NCI-H460 (cell line): ENCODE results near the gene TRAF3IP1. TPM values are rescaled to one million over a fixed set of nuclear protein-coding genes. Genes with fewer than 3 reads are reported as not detected.
"Not testable (repeated sequence)": the region's sequence is repeated elsewhere in the genome, so short reads cannot be mapped to it uniquely, and the experiment has no call there.

Experiments
- DNase-seq: peaks from one replicate; pipeline ENCODE4 v3.0.0-alpha.2; 2016; ENCODE audit warnings: low read depth; ENCODE audit errors: extremely low read depth
- total RNA-seq: library from RNA; depleted of rRNA; stranded (reverse); fragments of >200 nt; shearing (Covaris generic); gene quantifications from 2 replicates; pipeline ENCODE4 v1.2.3, GENCODE V29; 2014

TRAF3IP1 gene
- total RNA-seq, 1 experiment from 2014 or later = 8.9 TPM

GRCh38 chr2:238305965-238306671 is 14.2 kb upstream of the TRAF3IP1 start:
- DNase-seq = no peak

- DNase-seq = no peak
Measured at GRCh38 chr2:238306672-238306998, 13.7 kb upstream of the TRAF3IP1 start.

- DNase-seq = no peak
Measured at GRCh38 chr2:238308177-238308576, 12.1 kb upstream of the TRAF3IP1 start.

GRCh38 chr2:238310721-238311120 is 9.6 kb upstream of the TRAF3IP1 start:
- DNase-seq = not testable (repeated sequence)

GRCh38 chr2:238313289-238313990 is 6.9 kb upstream of the TRAF3IP1 start:
- DNase-seq = no peak

GRCh38 chr2:238313991-238314350 is 6.3 kb upstream of the TRAF3IP1 start:
- DNase-seq = no peak

- no peak for DNase-seq
Measured at GRCh38 chr2:238314576-238314975, 5.7 kb upstream of the TRAF3IP1 start.

GRCh38 chr2:238315031-238315595 is 5.2 kb upstream of the TRAF3IP1 start:
- DNase-seq = no peak

- no peak for DNase-seq
Measured at GRCh38 chr2:238320648-238321281, 447 bp downstream of the TRAF3IP1 start.

- no peak for DNase-seq
Measured at GRCh38 chr2:238321467-238321866, 1.1 kb downstream of the TRAF3IP1 start.

- no peak for DNase-seq
Measured at GRCh38 chr2:238322001-238322411, 1.7 kb downstream of the TRAF3IP1 start.

- DNase-seq = not testable (repeated sequence)
Measured at GRCh38 chr2:238324248-238324647, 3.9 kb downstream of the TRAF3IP1 start.

- DNase-seq = no peak
Measured at GRCh38 chr2:238325694-238326093, 5.4 kb downstream of the TRAF3IP1 start.

GRCh38 chr2:238326801-238327365 is 6.6 kb downstream of the TRAF3IP1 start:
- no peak for DNase-seq

GRCh38 chr2:238327751-238328150 is 7.4 kb downstream of the TRAF3IP1 start:
- DNase-seq = no peak

GRCh38 chr2:238330391-238330790 is 10.1 kb downstream of the TRAF3IP1 start:
- no peak for DNase-seq

GRCh38 chr2:238331916-238332315 is 11.6 kb downstream of the TRAF3IP1 start:
- no peak for DNase-seq

- DNase-seq = no peak
Measured at GRCh38 chr2:238334885-238335284, 14.6 kb downstream of the TRAF3IP1 start.

- not testable (repeated sequence) for DNase-seq
Measured at GRCh38 chr2:238335591-238335990, 15.3 kb downstream of the TRAF3IP1 start.

GRCh38 chr2:238336151-238336550 is 15.8 kb downstream of the TRAF3IP1 start:
- no peak for DNase-seq

GRCh38 chr2:238336793-238337444 is 16.6 kb downstream of the TRAF3IP1 start:
- no peak for DNase-seq
